OCI-LY7 (cell line): Measurements from ENCODE around the gene TEN1. TPM values are rescaled to one million over a fixed set of nuclear protein-coding genes. Genes with fewer than 3 reads are reported as not detected.

Source experiments
- BruUV-seq: library from RNA; stranded (reverse); fragments of 400-500 nt; replicated peaks from 2 replicates; lab custom pipeline; 2021; lab: Mats Ljungman, UMichigan
- CTCF ChIA-PET: fragments of 300-600 bp; sonication (Branson Sonifier 250); formaldehyde crosslinking; loops from one replicate; lab custom pipeline; 2022; ENCODE audit warnings: antibody characterized with exemption; ENCODE audit not compliant: unreplicated experiment; lab: Charles Lee
- POLR2A ChIA-PET: fragments of 300-600 bp; sonication (Branson Sonifier 250); formaldehyde crosslinking; loops from one replicate; lab custom pipeline; 2022; ENCODE audit warnings: antibody characterized with exemption; lab: Charles Lee
- DNase-seq: peaks from one replicate; pipeline ENCODE4 v3.0.0-alpha.2; 2015; ENCODE audit warnings: low spot score
- H2AFZ ChIP-seq: fragments of 200-600 bp; sonication (generic), shearing (Covaris generic); 2 replicates; pipeline ENCODE4 v1.6.1; 2014; ENCODE audit warnings: mild to moderate bottlenecking, antibody characterized with exemption, low read length, moderate library complexity
- H3K27ac ChIP-seq: fragments of 200-600 bp; sonication (generic); 2 replicates; pipeline ENCODE4 v1.5.1; 2014; ENCODE audit warnings: mixed run types, low read depth, mild to moderate bottlenecking, moderate library complexity, low read length, inconsistent platforms; ENCODE audit not compliant: poor library complexity, severe bottlenecking
- H3K36me3 ChIP-seq: fragments of 200-600 bp; sonication (generic); 2 replicates; pipeline ENCODE4 v1.6.1; 2014; ENCODE audit warnings: mild to moderate bottlenecking, antibody characterized with exemption, low read length, moderate library complexity, mixed read lengths; ENCODE audit not compliant: insufficient read depth
- H3K4me1 ChIP-seq: fragments of 200-600 bp; sonication (generic); 2 replicates; pipeline ENCODE4 v1.5.1; 2014; ENCODE audit warnings: mild to moderate bottlenecking, low read length; ENCODE audit not compliant: insufficient read depth, poor library complexity, severe bottlenecking
- H3K4me2 ChIP-seq: fragments of 200-600 bp; sonication (generic); 2 replicates; pipeline ENCODE4 v1.6.1; 2014; ENCODE audit warnings: mild to moderate bottlenecking, low read length
- H3K4me3 ChIP-seq: fragments of 200-600 bp; sonication (generic); 2 replicates; pipeline ENCODE4 v1.5.1; 2014; ENCODE audit warnings: mild to moderate bottlenecking, low read depth, low read length; ENCODE audit not compliant: poor library complexity, severe bottlenecking
- H3K79me2 ChIP-seq: fragments of 200-600 bp; sonication (generic); 2 replicates; pipeline ENCODE4 v1.6.1; 2016; ENCODE audit warnings: low read depth, mild to moderate bottlenecking, low read length, moderate library complexity, mixed read lengths; ENCODE audit not compliant: insufficient read depth
- H3K9me2 ChIP-seq: fragments of 200-600 bp; sonication (generic); 2 replicates; pipeline ENCODE4 v1.6.1; 2016; ENCODE audit warnings: mild to moderate bottlenecking, low read length, mixed read lengths; ENCODE audit not compliant: insufficient read depth
- H3K9me3 ChIP-seq: fragments of 200-600 bp; sonication (generic); 2 replicates; pipeline ENCODE4 v1.6.1; 2014; ENCODE audit warnings: mild to moderate bottlenecking, mixed run types, low read length, mixed read lengths
- H4K20me1 ChIP-seq: fragments of 200-600 bp; sonication (generic); 2 replicates; pipeline ENCODE4 v1.6.1; 2014; ENCODE audit warnings: mild to moderate bottlenecking, antibody characterized with exemption, low read length, moderate library complexity, mixed read lengths; ENCODE audit not compliant: insufficient read depth
- EZH2phosphoT487 ChIP-seq: fragments of 200-600 bp; sonication (generic); IDR thresholded peaks from 2 replicates; pipeline ENCODE4 v1.6.1; 2018; ENCODE audit warnings: low read depth, borderline replicate concordance, mild to moderate bottlenecking, mixed run types, antibody characterized with exemption, low read length, moderate library complexity, mixed read lengths
- intact Hi-C: fragments of 100-400 bp; cut with micrococcal nuclease; formaldehyde crosslinking; loops from one replicate; pipeline ENCODE4 v1.10.0; 2022; ENCODE audit not compliant: unreplicated experiment
- total RNA-seq, 2 experiments: library from RNA; depleted of rRNA in 1 of 2; stranded (reverse); fragments of >200 nt in 1 of 2; shearing (Covaris generic) in 1 of 2; gene quantifications; 2 replicates each; pipeline ENCODE4 v1.2.3, GENCODE V29; 2014 to 2022
- TF ChIP-seq, protein P1 (sequence below): fragments of 200-600 bp; sonication (generic); conservative IDR thresholded peaks from 2 replicates; pipeline ENCODE4 v1.5.1; 2014; ENCODE audit warnings: mild to moderate bottlenecking, antibody characterized with exemption, low read length, moderate library complexity, mixed read lengths

Gene TEN1
- total RNA-seq, 2 experiments from 2014 or later = 17.6 to 18.2 TPM

- Histone ChIP-seq H3K4me3 (peak overlapping the region; percentile 79), H3K4me2 (peak overlapping the region; percentile 86), H2AFZ (peak overlapping the region; percentile 62; the same call in 1 of the 2 replicates), H4K20me1 (no peaks in the 10 kb centered on the region), H3K36me3 (no peaks in the 10 kb centered on the region), H3K79me2 (peaks cover 24% of the 10 kb centered on the region; the same call in 1 of the 2 replicates), H3K9me3 (no peaks in the 10 kb centered on the region), H3K27ac (peak overlapping the region; percentile 69), H3K9me2 (no peaks in the 10 kb centered on the region), H3K4me1 (peaks cover 52% of the 10 kb centered on the region)
- POLR2A ChIA-PET = interaction anchor here (0.6 to 2.4 kb wide), 16 partner anchors 10 to 282 kb away, joined by 3 to 17 read pairs (median 4); partner anchors contain the start of gene EXOC7
- no peak for DNase-seq
- intact Hi-C loops = no loop called here
- CTCF ChIA-PET = interaction anchor here (0.6 to 0.9 kb wide), 2 partner anchors 34 to 285 kb away, joined by 3 read pairs; partner anchors contain the start of gene UBALD2
- no peak for TF ChIP-seq EZH2phosphoT487
- BruUV-seq = TSS peak; percentile 78
Observed at GRCh38 chr17:75980188-75981018, 1.4 kb downstream of the TEN1 start.

DNA sequence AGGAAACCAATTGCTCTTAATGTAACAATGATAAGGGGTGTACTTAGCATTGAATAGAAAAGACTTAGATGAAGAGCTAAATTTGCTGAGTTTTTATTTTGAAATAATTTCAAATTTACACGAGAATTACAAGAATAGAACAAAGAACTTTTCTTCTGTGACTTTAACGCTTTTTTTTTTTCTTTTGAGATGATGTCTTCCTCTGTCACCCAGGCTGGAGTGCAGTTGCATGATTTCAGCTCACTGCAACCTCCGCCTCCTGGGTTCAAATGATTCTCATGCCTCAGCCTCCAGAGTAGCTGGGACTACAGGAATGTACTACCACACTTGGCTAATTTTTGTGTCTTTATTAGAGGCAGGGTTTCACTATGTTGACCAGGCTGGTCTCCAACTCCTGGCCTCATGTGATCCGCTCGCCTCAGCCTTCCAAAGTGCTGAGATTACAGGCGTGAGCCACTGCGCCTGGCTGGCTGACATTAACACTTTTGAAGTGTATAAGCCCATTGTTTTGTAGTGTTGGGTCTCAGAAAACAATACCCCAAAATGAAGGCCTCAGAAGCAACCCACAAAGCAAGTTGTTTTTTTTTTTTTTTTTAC is 2.1 kb downstream of the TEN1 start:
- DNase-seq = no peak
- TF ChIP-seq, protein P1, sequence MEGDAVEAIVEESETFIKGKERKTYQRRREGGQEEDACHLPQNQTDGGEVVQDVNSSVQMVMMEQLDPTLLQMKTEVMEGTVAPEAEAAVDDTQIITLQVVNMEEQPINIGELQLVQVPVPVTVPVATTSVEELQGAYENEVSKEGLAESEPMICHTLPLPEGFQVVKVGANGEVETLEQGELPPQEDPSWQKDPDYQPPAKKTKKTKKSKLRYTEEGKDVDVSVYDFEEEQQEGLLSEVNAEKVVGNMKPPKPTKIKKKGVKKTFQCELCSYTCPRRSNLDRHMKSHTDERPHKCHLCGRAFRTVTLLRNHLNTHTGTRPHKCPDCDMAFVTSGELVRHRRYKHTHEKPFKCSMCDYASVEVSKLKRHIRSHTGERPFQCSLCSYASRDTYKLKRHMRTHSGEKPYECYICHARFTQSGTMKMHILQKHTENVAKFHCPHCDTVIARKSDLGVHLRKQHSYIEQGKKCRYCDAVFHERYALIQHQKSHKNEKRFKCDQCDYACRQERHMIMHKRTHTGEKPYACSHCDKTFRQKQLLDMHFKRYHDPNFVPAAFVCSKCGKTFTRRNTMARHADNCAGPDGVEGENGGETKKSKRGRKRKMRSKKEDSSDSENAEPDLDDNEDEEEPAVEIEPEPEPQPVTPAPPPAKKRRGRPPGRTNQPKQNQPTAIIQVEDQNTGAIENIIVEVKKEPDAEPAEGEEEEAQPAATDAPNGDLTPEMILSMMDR = no peak
- H3K9me2 ChIP-seq = no peaks in the 10 kb centered on the region
- ChIA-PET CTCF (interaction anchor here (0.5 to 0.9 kb wide), 2 partner anchors 26 to 33 kb away, joined by 3 to 4 read pairs; no protein-coding TSS in a partner anchor), POLR2A (interaction anchor here (0.6 to 2.4 kb wide), 14 partner anchors 9 to 410 kb away, joined by 3 to 17 read pairs (median 3); partner anchors contain the start of gene EXOC7)
- H3K27ac ChIP-seq = no peak overlapping the region
- no peaks in the 10 kb centered on the region for H3K36me3 ChIP-seq
- no TSS peak for BruUV-seq
- no peak overlapping the region for H2AFZ ChIP-seq
- intact Hi-C loops = no loop called here
- peaks cover 45% of the 10 kb centered on the region for H3K4me1 ChIP-seq
- peak overlapping the region; percentile 79 for H3K4me3 ChIP-seq
- no peaks in the 10 kb centered on the region for H3K9me3 ChIP-seq
- H4K20me1 ChIP-seq = no peaks in the 10 kb centered on the region
- H3K79me2 ChIP-seq = peaks cover 24% of the 10 kb centered on the region; the same call in 1 of the 2 replicates
- H3K4me2 ChIP-seq = peak overlapping the region; percentile 86

GRCh38 chr17:75983501-75984181 is 4.6 kb downstream of the TEN1 start:
- intact Hi-C loops = no loop called here
- Histone ChIP-seq H3K9me3 (no peaks in the 10 kb centered on the region), H3K4me1 (peaks cover 32% of the 10 kb centered on the region), H3K4me2 (0 out of 2 replicates have a peak overlapping the region, but pooled peaks have one; percentile 7), H2AFZ (no peak overlapping the region), H3K27ac (no peak overlapping the region), H3K9me2 (no peaks in the 10 kb centered on the region), H3K4me3 (no peak overlapping the region), H3K79me2 (peaks cover 11% of the 10 kb centered on the region; the same call in 1 of the 2 replicates), H3K36me3 (no peaks in the 10 kb centered on the region), H4K20me1 (no peaks in the 10 kb centered on the region)
- TF ChIP-seq, protein P1 = no peak
- no peak for TF ChIP-seq EZH2phosphoT487
- POLR2A ChIA-PET = interaction anchor here (0.5 to 1.1 kb wide), 2 partner anchors 42 to 52 kb away, joined by 3 read pairs; partner anchors contain the start of gene FBF1
- no peak for DNase-seq
- CTCF ChIA-PET = no interaction called here
- BruUV-seq = no TSS peak
